NCI-H1417 (cell line): ENCODE results near the gene KLF14.
"Not testable (repeated sequence)": the region's sequence is repeated elsewhere in the genome, so short reads cannot be mapped to it uniquely, and the experiment has no call there.

Source experiments
- DNase-seq, 3 experiments: peaks; one replicate each; lab custom pipeline; 2025; lab: John Stamatoyannopoulos, UW

KLF14 gene

GRCh38 chr7:130733931-130734814 lies at the start of gene KLF14:
KLF14 (minus strand) TSS chr7:130734207; CDS start chr7:130734033, 174 bp downstream.
- peak; percentile 41 to 53 (median 52) for DNase-seq

- no peak for DNase-seq
These were observed 47.3 kb upstream of the KLF14 start for GRCh38 chr7:130781346-130781745.

GRCh38 chr7:130777426-130777825 lies 43.4 kb upstream of the KLF14 start:
- no peak for DNase-seq

- not testable (repeated sequence) for DNase-seq
These were observed 38.4 kb upstream of the KLF14 start for GRCh38 chr7:130772456-130772855.

- DNase-seq = no peak
These were observed 34.8 kb upstream of the KLF14 start for GRCh38 chr7:130768854-130769253.

GRCh38 chr7:130764569-130764968 lies 30.6 kb upstream of the KLF14 start:
- not testable (repeated sequence) for DNase-seq

- DNase-seq = peak; percentile 6 to 82 (median 40)
These were observed 24.5 kb upstream of the KLF14 start for GRCh38 chr7:130758429-130759056.

GRCh38 chr7:130756316-130756715 lies 22.3 kb upstream of the KLF14 start:
- DNase-seq = no peak

- DNase-seq = no peak
These were observed 18.4 kb upstream of the KLF14 start for GRCh38 chr7:130752424-130752823.

- DNase-seq = no peak
These were observed 16.7 kb upstream of the KLF14 start for GRCh38 chr7:130750755-130751154.

- DNase-seq = no peak
These were observed 14.8 kb upstream of the KLF14 start for GRCh38 chr7:130748531-130749389.

- DNase-seq = no peak
These were observed 7.5 kb upstream of the KLF14 start for GRCh38 chr7:130741331-130741995.

- no peak for DNase-seq
These were observed 6.6 kb upstream of the KLF14 start for GRCh38 chr7:130740606-130741005.

- no peak for DNase-seq
These were observed 2.4 kb upstream of the KLF14 start for GRCh38 chr7:130736298-130736900.

GRCh38 chr7:130734815-130735716 lies 1.1 kb upstream of the KLF14 start:
- peak in 1 of 3 experiments; percentile 51 for DNase-seq

GRCh38 chr7:130732980-130733930 lies 752 bp downstream of the KLF14 start:
- peak; percentile 53 to 58 (median 56) for DNase-seq

GRCh38 chr7:130723784-130724183 lies 10.2 kb downstream of the KLF14 start:
- no peak for DNase-seq

- peak; percentile 64 to 90 (median 72) for DNase-seq
These were observed 12.3 kb downstream of the KLF14 start for GRCh38 chr7:130721486-130722277.
